ENCODE data around the gene RPLP2. TPM values are rescaled to one million over a fixed set of nuclear protein-coding genes. Genes with fewer than 3 reads are reported as not detected.

RPLP2 gene
- total RNA-seq, 1 experiment from 2014 or later, result 318 TPM

DNA sequence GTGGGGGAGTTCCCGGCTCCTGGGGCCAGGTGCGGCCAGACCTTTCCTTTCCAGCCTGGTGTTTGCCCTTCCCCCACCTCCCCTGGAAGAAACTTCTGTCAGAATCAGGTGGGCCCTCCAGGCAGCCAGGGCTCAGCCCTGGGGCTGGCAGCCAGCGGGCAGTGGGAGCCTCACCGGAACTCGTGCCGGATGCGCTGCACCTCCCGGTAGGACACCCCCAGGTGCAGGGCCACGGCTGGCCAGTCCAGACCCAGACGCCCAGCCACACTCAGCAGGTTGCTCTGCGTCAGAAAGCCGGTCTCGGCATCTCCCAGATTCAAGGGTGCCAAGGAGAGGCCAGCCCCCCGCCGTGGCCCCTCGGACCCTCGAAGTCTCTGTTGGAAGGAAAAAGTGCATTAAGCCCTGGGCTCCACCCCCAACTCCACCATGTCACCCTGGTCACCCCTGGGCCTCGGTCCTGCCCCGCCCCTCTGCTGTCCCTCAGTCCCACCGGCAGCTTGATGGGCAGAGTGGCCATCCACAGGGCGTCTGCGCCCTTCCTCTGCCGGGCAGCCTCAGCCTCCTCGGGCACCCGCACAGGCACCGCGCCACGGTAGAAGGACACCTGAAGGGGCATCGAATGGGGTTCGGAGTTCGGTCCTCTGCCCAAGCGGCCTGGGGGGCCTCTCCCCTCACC lies 10.0 kb upstream of the RPLP2 start:
- no peak for DNase-seq (ENCODE audit: low read depth)
- in situ Hi-C loops (cut with HindIII; ENCODE audit: low pct_unique_long_range_greater_than_20kb, low sequenced_read_pairs), result no loop called here

DNA sequence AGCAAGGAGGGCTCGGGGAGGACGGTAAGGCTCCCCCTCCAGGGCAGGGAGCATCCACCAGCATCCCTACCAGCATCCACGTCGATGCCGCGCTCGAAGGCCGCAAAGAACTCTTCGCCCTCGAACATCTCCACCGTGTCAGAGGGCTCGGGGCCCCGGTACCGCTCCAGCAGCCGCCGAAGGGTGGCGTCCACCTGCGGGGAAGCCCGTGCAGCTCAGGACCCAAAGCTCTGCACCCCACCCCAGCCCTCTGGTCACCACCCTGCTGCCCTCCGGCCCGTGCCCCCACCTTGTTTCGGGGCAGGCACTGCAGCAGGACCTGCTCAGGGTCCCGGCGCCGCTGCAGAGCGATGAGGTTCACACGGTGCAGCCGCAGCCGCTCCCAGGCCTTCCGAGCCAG lies 9.3 kb upstream of the RPLP2 start:
- DNase-seq (ENCODE audit: low read depth), result no peak
- in situ Hi-C loops (cut with HindIII; ENCODE audit: low pct_unique_long_range_greater_than_20kb, low sequenced_read_pairs), result no loop called here

DNA sequence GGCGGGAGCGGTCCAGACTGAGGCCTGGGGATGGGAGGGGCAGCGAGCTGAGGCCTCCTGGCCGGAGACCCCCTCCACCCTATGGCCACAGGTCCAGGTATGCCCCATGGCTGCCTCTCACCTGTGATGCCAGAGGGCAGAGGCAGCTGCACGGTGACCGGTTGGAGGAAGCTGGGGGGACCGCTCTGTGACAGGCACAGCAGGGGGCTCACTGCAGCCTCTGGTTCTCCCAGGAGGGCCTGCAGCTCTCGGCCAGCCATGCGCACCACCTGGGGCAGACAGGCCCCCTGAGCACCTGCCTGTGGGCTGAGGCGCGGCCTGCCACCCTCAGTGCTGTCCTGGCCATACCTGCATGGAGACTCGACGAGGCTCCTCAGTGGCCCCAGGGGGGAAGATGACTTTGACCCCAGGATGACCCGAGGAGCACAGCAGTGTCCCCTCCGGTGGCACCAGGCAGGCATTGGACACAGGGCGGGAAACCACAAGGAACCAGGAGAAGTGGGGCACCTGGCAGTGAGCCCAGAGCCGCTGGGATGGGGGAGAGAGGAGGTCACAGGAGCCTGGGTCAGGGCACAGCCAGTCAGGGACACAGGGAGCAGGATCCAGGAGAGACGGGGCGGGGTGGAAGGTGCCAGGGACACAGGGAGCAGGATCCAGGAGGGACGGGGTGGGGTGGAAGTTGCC lies 8.5 kb upstream of the RPLP2 start:
- DNase-seq (ENCODE audit: low read depth), result no peak
- in situ Hi-C loops (cut with HindIII; ENCODE audit: low pct_unique_long_range_greater_than_20kb, low sequenced_read_pairs), result no loop called here

DNA sequence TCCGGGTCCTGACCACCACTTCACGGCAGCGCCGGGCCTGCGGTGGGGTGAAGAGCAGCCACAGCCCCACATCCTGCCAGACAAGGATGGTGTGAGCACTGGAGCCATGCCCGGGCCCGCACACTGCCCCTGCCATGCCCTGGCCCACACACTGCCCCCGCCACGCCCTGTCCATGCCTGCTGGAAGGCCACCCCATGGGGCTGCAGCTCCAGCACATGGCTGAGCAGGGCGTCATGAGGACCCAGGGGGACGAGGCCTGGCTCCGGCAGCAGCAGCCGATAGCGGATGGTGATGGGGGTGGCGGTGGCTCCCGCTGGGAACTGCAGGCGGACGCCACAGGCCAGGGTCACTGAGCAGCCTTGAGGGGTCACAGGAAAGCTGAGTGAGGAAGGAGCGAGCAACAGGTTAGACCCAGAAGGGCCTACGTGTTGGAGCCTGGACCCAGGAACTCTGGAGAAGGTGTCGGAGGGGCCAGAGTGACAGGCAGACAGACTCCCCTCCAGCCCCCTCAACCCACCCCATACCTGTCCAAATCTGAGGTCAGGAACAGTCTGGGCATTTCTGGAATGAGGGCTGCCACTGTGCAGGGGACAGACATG lies 7.6 kb upstream of the RPLP2 start:
- in situ Hi-C loops (cut with HindIII; ENCODE audit: low pct_unique_long_range_greater_than_20kb, low sequenced_read_pairs), result no loop called here
- no peak for DNase-seq (ENCODE audit: low read depth)

DNA sequence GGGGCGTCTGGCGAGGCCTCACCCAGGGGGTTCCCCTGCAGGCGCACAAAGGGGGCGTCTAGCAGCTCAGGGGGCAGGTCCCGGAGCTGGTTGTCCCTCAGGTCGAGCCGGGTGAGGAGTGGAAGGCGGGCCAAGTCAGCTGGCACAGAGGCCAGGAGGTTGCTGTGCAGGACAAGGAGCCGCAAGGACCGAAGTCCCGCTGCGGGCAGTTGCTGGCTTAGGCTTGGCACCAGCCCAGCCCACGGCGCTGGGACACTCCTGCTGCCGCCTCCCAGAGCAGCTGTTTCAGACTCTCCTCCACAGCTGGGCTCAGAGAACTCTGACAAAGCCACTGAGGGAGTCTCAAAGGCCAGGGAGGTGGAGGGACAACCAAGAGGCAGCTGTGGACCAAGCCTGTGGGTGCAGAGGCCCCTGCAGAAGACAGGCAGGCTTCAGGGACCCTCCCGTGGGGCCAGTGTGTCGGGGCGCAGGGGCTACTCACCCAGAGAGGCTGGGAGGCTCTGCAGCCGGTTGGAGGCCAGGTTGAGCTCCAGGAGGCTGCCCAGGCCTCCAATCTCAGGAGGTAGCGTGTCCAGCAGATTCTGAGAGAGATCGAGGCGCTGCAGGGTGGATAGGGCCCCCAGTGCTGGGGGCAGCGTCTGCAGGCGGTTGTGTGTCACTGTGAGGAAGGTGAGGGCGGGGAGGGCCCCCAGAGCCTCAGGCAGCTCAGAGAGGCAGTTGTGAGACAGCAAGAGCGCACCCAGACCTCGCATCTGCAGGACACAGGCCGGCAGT lies 6.9 kb upstream of the RPLP2 start:
- no peak for DNase-seq (ENCODE audit: low read depth)
- in situ Hi-C loops (cut with HindIII; ENCODE audit: low pct_unique_long_range_greater_than_20kb, low sequenced_read_pairs), result no loop called here

DNA sequence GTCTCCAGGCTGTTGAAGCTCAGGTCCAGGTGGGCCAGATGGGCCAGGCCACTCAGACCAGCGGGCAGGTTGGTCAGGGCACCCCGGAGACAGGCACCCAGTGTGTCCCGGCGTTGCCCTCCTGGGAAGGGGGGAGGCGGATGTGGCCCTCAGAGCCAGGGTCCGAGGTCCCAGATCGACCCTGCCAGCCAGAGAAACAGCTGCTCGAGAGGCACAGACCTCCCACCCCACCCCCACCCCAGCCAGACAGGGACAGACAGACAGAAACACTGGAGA lies 6.4 kb upstream of the RPLP2 start:
- DNase-seq (ENCODE audit: low read depth), result no peak
- in situ Hi-C loops (cut with HindIII; ENCODE audit: low pct_unique_long_range_greater_than_20kb, low sequenced_read_pairs), result no loop called here

DNA sequence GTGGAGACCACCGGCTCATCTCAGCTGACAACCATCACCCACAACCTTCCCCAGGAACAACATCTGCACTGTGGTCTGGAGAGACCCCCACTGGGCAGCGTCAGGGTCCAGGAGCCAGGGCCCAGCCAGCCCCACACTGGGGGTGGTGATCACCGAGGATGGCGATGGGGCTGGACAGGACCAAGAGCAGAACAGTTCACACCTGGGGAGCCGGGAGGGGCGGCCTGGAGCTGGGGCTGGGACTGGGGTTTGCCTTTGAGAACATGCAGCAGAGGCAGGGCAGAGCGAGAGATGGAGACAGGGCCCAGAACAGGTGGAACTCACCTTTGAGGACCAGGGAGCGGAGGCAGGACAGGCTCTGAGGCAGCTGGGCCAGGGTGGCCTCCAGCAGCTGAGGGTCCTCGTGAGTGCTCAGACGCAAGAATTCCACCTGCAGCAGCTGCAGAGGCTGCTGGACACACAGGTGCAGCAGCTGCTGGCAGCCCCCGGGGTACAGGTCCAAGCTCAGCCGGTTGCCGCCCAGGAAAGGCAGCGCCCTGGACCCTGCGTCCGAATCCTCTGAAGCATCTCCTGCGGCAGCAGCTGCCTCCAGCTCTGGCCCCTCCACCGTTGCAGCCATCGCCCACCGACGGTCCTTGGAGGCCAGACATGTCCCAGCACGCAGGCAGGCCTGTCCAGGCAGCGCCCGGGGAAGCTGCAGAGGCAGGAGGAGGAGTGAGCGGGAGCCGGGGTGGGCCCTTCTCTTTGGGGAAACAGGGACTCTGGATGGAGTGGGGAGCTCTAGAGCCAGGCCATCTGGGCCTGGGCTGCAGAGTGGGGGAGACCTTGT lies 5.8 kb upstream of the RPLP2 start:
- DNase-seq (ENCODE audit: low read depth), result no peak
- in situ Hi-C loops (cut with HindIII; ENCODE audit: low pct_unique_long_range_greater_than_20kb, low sequenced_read_pairs), result no loop called here

DNA sequence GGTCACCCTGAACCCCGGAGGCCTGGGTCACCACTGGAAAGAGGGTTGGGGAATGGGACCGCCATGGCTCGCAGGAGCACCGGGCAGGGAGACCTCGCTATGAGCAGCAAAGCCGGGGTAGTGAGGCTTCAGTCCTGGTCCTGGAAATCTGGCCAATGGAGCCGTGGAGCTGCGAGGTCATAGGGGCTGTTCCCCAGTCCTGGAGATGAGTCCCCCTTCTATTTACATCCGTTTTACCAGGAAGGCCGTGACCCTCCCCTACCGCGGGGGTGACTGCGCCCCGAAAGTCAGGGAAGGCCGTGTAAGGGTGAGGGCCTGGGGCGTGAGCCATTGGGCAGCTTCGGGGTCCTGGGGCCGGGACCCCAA lies 5.2 kb upstream of the RPLP2 start:
- in situ Hi-C loops (cut with HindIII; ENCODE audit: low pct_unique_long_range_greater_than_20kb, low sequenced_read_pairs), result no loop called here
- DNase-seq (ENCODE audit: low read depth), result no peak

DNA sequence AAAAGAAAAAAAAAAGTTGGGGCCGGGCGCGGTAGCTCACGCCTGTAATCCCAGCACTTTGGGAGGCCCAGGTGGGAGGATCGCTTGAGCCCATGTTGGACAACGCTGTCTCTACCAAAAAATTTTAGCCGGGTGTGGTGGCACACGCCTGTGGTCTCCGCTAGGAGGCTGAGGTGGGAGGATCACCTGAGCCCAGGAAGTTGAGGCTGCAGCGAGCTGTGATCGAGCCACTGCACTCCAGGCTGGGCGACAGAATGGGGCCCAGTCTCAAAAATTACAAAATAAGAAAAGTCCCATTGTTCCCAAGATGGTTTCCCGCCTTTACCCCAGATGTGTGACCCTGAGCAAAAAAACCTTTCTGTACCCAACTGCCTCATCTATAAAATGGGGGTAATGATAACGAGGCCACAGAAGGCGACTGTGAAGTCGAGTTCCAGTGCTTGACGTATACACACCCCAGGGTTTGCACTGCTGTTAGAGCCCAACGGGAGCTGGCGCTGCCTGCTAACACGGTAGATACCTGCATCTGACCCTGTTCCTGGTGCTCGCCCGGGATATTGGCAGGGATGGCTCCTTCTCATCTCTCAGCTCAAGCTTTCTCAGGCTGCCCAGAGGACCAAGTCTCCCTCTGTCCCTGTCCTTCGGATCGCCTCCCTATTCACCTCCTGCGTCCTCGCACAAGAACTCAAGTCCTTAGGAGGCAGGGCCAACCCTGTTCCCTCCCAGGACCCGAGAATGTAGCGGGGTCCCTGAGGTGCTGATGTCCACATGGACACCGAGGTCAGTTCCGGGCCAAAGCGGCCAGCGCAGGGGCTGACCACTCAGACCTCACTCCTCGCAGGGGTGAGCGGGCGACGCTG lies 1.1 kb upstream of the RPLP2 start:
- in situ Hi-C loops (cut with HindIII; ENCODE audit: low pct_unique_long_range_greater_than_20kb, low sequenced_read_pairs), result no loop called here
- no peak for DNase-seq (ENCODE audit: low read depth)

DNA sequence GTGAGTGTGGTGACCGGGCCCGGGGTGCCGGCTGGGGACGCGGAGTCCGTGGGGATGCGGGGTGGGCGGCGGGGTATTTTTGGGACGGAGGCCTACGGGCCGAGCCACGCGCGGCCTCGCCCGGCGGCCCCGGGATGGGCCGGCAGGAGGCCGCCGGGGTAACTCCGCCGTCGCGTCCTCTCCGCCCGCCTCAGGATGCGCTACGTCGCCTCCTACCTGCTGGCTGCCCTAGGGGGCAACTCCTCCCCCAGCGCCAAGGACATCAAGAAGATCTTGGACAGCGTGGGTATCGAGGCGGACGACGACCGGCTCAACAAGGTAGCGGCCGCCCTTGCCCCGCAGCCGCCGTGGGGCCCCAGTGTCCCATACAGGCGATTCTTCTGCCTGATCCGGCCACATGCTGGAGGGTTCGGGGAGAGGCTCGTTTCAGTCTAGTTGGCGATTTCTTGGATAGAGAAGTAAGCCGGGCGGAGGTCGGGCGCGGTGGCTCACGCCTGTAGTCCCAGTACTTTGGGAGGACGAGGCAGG lies 337 bp downstream of the RPLP2 start:
- no peak for DNase-seq (ENCODE audit: low read depth)
- in situ Hi-C loops (cut with HindIII; ENCODE audit: low pct_unique_long_range_greater_than_20kb, low sequenced_read_pairs), result no loop called here

DNA sequence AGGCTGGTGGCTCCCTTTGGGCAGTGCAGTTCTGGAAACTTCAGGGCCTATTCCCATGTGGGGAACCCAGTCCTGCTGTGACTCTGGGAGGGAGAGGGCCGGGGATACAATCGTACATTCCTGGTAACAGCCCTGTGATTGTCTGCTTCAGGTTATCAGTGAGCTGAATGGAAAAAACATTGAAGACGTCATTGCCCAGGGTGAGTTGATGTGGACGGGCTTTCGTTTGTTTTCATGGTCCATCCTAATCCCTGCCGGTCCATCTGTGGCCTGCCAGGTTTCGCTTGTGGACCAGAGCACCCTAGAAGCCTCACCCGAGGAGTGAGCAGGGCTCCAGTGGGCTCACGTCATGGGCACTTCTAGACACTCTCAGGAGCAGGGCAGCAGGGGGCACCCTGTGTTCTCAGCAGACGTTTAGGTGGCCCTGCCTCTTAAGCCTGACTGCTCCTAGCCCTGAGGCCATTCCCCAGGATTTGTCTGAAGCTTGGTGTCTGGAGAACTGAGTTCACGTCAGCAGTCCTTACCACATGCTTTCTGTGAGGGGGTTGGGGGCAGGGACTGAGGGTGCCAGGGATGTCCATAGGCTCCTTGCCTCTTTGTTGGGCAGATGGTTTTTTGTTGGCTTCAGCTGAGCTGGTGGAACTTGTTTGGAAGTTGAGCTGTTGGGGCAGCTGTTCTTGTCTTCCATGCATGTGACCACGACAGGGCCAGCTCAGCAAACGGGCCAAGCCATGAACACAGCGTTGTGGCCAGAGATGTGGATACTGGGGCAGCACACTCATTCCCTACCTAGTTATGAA lies 1.9 kb downstream of the RPLP2 start:
- in situ Hi-C loops (cut with HindIII; ENCODE audit: low pct_unique_long_range_greater_than_20kb, low sequenced_read_pairs), result no loop called here

DNA sequence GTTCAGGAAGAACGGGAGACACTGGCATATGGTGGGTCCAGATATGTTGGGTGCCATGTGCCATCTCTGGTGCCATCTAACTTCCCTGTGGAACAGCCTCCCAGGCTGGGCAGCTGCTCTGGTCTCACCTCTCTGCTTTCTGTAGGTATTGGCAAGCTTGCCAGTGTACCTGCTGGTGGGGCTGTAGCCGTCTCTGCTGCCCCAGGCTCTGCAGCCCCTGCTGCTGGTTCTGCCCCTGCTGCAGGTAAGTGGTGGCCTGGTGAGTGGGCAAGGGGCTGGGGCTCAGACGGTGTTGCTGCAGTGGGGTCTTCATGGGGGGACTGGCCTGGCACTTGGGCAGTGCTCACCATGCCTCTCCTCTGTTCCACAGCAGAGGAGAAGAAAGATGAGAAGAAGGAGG lies 2.6 kb downstream of the RPLP2 start:
- in situ Hi-C loops (cut with HindIII; ENCODE audit: low pct_unique_long_range_greater_than_20kb, low sequenced_read_pairs), result no loop called here
- no peak for DNase-seq (ENCODE audit: low read depth)

More for the DNA sequence above, 1.9 kb downstream of the RPLP2 start:
- no peak for DNase-seq (ENCODE audit: low read depth)

DNA sequence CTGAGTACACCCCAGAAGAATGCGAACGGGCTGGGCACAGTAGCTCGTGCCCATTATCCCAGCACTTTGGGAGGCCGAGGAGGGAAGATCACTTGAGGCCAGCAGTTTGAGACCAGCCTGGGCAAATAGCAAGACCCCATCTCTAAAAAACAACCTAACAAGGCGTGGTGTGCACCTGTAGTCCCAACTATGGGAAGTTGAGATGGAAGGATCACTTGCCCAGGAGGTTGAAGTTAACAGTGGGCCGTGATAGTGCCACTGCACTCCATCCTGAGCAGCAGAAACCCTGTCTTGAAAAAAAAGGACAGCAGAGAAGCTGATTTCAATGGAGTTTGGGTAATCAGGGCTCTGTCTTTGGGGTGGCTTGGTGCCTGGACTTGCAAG lies 3.3 kb downstream of the RPLP2 start:
- in situ Hi-C loops (cut with HindIII; ENCODE audit: low pct_unique_long_range_greater_than_20kb, low sequenced_read_pairs), result no loop called here
- DNase-seq (ENCODE audit: low read depth), result no peak

DNA sequence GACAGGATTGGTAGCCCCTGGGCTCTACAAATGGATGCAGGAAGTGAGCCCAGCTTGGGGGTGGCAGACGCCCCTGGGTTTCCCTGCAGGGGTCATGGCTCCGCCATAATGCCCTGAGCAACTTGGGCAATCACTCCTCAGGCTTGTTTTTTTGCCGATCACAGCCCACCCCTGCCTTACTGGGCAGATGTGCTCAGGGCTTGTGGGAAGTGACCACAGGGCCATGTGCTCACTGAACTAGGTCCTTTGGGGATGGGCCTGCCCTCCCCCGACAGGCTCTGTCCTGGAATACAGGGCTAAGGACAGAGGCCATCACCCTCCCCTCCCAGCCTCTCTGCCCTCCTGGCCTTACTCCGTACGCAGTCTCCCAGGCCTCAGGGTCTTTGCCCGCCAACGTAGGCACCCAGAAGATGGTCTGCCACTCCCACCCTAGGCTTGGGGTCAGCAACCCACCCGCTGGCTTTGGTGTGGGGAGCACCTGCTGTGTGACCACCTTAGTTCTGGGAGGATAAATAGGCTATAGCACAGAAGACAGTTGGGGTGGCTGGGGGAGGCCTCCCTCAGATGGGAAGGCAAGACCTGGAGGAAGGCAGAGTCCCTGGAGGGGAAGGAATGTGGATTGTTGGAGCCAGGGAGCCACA lies 3.8 kb downstream of the RPLP2 start:
- in situ Hi-C loops (cut with HindIII; ENCODE audit: low pct_unique_long_range_greater_than_20kb, low sequenced_read_pairs), result no loop called here
- no peak for DNase-seq (ENCODE audit: low read depth)

DNA sequence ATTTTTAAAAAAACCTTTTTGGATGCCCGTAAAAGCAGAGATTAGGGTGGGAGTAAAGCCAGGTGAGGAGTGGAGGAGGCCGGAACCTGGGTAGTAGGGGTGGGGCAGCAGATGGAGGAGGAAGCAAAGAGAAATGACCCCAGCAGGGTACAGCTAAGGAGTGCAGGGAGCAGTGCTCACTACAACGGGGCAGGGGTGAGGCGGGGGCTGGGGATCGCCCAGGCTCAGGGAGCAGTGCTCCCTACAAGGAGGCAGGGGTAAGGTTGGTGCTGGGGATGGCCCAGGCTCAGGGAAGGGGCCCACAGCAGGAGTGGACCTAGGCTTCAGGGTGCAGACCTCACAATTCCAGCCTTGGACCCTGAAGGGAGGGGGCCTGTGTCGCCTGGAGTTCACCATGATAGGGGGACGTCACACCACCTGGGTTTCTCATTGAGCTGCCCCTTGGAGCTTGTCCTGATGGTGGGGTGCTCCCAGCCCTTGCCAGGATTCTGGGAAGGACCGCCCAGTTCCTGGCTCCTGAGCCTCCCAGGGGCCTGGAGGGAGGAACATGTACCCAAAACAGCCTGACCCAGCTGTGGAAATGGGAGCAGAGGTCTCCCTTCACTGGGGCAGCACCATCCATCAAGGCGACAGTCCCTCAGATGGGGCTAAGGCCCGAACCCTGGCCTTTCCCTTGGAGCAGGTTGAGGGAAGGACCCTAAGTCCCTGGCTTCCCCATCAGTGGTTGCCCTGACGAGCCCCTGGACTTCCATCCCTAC lies 6.1 kb downstream of the RPLP2 start:
- no peak for DNase-seq (ENCODE audit: low read depth)
- in situ Hi-C loops (cut with HindIII; ENCODE audit: low pct_unique_long_range_greater_than_20kb, low sequenced_read_pairs), result no loop called here

DNA sequence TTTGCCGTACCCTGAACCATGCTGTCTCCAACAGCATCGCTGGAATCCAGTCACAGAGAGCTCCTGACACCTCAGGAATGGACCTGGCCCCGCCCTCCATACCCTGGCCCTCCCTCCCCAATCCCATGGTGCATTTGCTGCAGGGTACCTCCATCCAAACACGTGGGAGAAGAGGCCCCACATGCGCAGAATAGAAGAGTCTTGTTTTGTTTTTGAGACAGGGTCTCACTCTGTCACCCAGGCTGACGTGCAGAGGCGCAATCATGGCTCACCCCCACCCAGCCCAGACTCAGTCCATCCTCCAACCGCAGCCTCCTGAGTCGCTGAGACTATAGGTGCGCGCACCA lies 6.6 kb downstream of the RPLP2 start:
- in situ Hi-C loops (cut with HindIII; ENCODE audit: low pct_unique_long_range_greater_than_20kb, low sequenced_read_pairs), result no loop called here
- DNase-seq (ENCODE audit: low read depth), result no peak

All from Caki2 (cell line).